Measurements from ENCODE around the gene MMS22L.

DNA sequence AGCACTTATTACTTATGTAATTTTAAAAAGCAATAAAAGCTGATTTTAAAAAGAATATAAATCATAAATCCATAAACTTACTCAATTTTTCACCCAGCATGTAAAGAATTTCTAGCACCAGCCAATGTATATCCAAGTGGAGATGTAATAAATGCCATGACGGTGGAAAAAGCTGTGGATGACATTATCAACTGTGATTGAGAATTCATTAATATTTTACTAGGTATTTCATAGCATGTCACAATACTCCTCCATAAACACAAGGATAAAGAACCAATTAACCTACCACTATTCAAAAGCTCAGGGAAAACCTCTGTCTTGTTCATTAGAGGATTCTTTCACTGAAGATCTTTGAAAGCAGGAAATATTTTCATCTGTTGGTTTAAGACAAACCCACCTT, 13.2 kb downstream of the MMS22L start:
- no peak for TF ChIP-seq CTCF (IDR thresholded peaks at IDR 0.05)
- TF ChIP-seq POLR2AphosphoS5 (IDR thresholded peaks at IDR 0.05; ENCODE audit: insufficient read depth in 1 of 2, low read depth in 1 of 2), result no peak

Measured in vagina (tissue), 2 donors.